ENCODE measurements around the gene ARF4.

ARF4 gene

DNA sequence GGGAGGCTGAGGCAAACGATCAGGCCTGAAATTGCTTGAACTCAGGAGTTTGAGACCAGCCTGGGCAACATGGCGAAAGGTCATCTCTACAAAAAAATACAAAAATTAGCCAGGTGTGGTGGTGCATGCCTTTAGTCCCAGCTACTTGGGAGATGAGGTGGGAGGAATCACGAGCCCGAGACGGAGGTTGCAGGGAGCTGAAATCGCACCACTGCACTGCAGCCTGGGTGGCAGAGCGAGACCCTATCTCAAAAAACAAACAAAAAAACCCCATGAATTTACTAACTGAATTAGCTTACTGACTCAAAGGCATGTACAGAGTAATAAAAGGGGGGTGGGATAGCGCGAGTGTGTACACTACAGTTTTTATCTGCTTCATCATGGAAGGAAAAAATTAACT lies 19.3 kb downstream of the ARF4 start:
- DNase-seq (ENCODE audit: low read depth), result no peak

DNA sequence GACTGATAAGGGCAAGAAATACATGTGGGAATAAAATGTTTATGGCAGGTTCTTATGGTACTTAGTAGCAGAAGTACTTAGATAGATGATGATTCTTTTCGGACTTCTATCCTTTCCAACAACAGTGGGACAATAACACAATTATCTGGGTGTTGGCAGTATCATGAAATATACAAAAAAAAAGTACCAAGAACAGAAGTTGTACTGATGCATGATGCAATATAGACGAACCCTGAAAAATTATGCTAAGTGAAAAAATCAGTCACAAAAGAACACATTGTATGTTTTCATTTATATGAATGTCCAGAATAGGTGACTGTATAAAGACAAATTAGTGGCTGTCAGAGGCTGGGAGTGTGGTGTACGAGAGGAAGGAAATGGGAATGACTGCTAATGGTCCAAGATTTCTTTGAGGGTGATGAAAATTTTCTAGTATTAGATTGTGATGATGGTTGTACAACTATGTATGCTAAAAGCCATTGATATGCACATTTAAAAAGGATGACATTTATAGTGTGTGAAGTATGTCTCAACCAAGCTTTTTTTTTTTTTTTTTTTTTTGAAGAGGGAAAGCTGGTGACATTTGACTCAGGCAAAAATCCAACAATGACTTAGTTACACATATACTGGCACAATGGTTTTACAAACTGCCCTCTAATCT lies 21.0 kb downstream of the ARF4 start:
- DNase-seq (ENCODE audit: low read depth), result no peak

DNA sequence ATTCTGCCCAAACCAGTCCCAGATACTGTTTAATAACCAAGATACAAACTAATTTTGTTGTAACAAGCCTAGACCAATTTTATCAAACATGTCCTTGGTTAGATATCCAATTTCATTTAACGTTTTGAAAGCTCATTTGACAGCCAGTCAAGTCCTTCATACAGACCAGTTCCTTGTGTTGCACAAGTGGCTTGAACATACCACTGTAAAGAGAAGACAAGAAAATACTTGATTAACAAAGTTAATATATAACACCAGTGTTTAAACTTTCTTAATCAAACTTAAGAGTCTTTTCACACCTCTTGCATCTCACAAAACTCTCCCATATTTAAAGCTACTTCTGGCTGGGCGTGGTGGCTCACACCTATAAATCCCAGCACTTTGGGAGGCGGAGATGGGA lies 25.0 kb downstream of the ARF4 start:
- no peak for DNase-seq (ENCODE audit: low read depth)

- no peak for DNase-seq (ENCODE audit: low read depth)
Measured at GRCh38 chr3:57570878-57571277, 26.3 kb downstream of the ARF4 start.

DNA sequence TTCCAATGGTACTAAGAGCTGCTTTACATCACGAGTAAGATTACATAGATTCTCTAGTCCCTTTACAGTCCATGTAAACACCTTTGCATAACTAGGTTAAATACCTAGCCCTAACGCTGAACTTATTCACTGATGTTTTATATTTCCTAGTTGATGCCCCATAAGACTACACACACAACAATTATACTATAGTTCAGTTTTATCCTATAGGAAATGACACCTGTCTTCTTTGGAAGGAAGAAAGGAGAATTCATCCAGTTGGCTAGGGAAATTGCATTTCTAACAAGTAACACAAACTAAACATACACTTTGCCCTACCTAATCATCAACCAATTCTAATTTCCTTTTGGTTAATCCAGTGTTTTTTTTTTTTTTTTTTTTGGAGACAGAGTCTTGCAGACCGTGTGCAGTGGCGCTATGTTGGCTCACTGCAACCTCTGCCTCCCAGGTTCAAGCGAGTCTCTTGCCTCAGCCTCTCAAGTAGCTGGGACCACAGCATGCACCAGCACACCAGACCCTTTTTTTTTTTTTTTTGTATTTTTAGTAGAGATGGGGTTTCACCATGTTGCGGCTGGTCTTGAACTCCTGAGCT lies 27.2 kb downstream of the ARF4 start:
- no peak for DNase-seq (ENCODE audit: low read depth)

DNA sequence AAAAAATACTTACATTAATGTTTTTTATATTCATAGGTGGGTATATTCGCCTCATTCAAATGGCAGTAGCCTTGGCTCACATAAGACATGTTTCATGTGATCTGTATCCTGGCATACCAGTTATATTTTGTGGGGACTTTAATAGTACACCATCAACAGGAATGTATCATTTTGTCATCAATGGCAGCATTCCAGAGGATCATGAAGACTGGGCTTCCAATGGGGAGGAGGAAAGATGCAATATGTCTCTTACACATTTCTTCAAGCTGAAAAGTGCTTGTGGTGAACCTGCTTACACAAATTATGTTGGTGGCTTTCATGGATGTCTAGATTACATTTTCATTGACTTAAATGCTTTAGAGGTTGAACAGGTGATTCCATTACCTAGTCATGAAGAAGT lies 37.6 kb downstream of the ARF4 start:
- no peak for DNase-seq (ENCODE audit: low read depth)

- no peak for DNase-seq (ENCODE audit: low read depth)
Measured at GRCh38 chr3:57557085-57557537, 40.0 kb downstream of the ARF4 start.

DNA sequence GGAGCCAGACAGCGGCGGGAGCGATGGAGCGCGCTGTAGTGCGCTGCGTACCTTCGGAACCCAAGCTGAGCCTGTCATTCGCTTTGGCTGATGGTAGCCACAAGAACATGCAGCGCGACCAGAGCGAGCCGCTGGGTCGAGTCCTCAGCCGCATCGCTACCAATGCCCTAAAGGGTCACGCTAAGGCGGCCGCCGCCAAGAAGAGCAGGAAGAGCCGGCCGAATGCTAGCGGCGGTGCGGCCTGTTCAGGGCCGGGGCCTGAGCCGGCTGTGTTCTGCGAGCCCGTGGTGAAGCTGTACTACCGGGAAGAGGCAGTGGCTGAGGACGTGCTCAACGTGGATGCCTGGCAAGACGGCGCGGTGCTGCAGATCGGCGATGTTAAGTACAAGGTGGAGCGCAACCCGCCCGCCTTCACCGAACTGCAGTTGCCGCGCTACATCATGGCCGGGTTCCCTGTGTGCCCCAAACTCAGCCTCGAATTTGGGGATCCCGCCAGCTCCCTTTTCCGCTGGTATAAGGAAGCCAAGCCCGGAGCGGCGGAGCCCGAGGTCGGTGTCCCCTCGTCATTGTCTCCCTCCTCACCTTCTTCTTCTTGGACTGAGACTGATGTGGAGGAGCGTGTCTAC lies 40.6 kb downstream of the ARF4 start:
- DNase-seq (ENCODE audit: low read depth), result no peak

DNA sequence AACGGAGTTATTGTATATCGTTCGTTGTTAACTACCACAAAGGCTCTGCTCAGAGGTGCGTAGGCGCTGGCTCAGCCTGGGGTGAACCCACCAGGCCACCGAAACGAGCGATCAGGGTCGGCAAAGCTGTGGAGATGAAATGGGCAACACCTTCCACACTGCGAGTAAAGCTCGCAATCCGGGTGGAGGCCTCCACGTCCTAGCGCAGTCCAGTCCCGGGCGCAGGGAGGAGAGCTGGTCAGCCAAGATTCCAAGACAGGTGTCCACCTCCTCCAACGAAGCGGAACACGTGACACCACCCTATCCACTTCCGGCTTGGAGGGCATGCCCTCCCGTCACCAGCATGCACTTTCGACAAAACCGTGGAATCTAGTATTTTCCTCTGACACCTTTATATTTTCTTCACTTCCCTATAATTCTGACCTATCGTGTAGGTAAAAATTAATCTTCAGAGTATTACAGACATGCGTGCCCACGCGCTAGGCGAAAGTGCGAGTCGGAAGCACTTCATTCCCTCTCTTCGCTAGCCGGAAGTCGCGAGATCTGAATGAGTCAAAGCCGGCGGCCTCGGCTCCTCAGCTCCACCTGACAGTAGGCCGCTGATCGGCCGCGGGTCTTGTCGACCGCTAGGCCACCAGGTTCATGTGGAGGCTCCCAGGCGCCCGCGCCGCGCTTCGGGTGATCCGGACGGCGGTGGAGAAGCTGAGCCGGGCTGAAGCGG lies 41.2 kb downstream of the ARF4 start, which contains the start of gene PDE12:
PDE12 (plus strand) TSS at position 537 of the 721 bp plus-strand sequence; CDS start at position 643, 106 bp downstream.
- peak; percentile 64 for DNase-seq (ENCODE audit: low read depth)

- no peak for DNase-seq (ENCODE audit: low read depth)
Measured at GRCh38 chr3:57555306-57555705, 41.8 kb downstream of the ARF4 start.

GRCh38 chr3:57546616-57547015 lies 50.5 kb downstream of the ARF4 start:
- no peak for DNase-seq (ENCODE audit: low read depth)

GRCh38 chr3:57545636-57546268 lies 51.4 kb downstream of the ARF4 start:
- DNase-seq (ENCODE audit: low read depth), result no peak

DNA sequence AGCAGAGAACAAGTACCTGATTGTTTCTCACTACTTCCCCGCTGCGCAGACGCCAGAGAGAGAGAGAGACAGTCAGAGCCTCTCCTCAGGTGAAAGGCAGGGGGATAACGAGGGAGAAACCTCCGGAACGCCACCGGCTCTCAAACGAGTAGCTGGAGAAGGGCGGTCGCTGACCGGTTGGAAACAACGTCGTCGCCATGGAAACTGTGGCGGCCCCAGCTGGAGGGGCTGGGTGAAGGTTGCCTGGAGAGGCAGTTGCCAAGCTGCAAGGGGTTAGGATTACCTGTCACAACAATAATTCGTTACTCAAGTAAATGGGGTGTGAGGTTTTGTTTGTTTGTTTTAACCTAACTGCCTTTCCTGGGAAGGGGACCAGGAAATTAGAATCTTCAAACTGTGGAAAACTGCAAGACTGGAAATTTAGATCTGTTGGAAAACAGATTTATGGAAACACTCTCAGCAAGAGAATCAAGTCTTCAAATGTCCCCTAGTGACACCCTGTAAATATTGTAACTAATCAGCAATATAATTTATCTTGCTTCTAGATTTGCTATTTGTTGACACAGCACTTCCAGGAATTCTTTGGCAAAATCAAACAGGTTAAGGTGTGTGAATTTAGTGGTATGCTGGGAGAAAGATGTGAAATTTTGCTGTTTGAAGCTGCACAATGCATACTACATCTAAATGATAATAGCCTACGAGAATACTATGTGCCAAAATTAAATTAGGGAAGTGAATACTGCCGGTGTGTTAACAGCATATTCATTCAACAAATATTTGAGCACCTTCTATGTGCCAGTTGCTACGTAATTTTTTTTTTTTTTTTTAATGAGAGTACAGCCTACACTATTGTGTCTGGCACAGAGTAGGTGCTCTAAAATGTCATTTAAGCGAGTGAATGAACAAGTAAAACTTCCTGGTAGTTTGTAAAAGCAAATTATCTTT lies 52.7 kb downstream of the ARF4 start, which contains the start of gene DNAH12:
DNAH12 (minus strand) TSS at position 164 of the 945 bp plus-strand sequence. CDS start 1,474 bp downstream, outside the sequence.
- DNase-seq (ENCODE audit: low read depth), result no peak

- no peak for DNase-seq (ENCODE audit: low read depth)
Measured at GRCh38 chr3:57538465-57538864, 58.7 kb downstream of the ARF4 start.

- no peak for DNase-seq (ENCODE audit: low read depth)
Measured at GRCh38 chr3:57530071-57530608, 67.0 kb downstream of the ARF4 start.

Data from stimulated activated CD8-positive, alpha-beta memory T cell treated with anti-CD3 and anti-CD28 coated beads, Interleukin-15, amount 100 ng/mL, for 1 hour (primary cell).